Liver (tissue), 9 donors: ENCODE measurements around the gene RPA3. TPM values are rescaled to one million over a fixed set of nuclear protein-coding genes. Genes with fewer than 3 reads are reported as not detected.

Source experiments
- DNase-seq: peaks from one replicate; pipeline ENCODE4 v3.0.0-alpha.2; 2017; ENCODE audit warnings: low spot score
- H3K27ac ChIP-seq, 2 donors: one replicate each; pipeline ENCODE4 v1.7.0; 2013; ENCODE audit warnings: inconsistent platforms in 2 of 2, low read length in 2 of 2, control low read depth in 1 of 2, low read depth in 1 of 2, mild to moderate bottlenecking in 1 of 2
- H3K27me3 ChIP-seq, 4 donors: one replicate each; pipeline versions ENCODE4 v1.6.1 to v1.7.0; 2013; ENCODE audit warnings: low read length in 3 of 4, inconsistent platforms in 1 of 4, mild to moderate bottlenecking in 1 of 4, moderate library complexity in 1 of 4; ENCODE audit not compliant: control insufficient read depth in 4 of 4, insufficient read depth in 4 of 4
- H3K36me3 ChIP-seq, 4 donors: one replicate each; pipeline versions ENCODE4 v1.6.1 to v1.7.0; 2013; ENCODE audit warnings: low read length in 3 of 4, mild to moderate bottlenecking in 3 of 4, low read depth in 1 of 4, moderate library complexity in 1 of 4; ENCODE audit not compliant: control insufficient read depth in 4 of 4, insufficient read depth in 3 of 4
- H3K4me1 ChIP-seq, 4 donors: one replicate each; pipeline versions ENCODE4 v1.6.1 to v1.7.0; 2013; ENCODE audit warnings: low read length in 3 of 4, mild to moderate bottlenecking in 3 of 4, moderate library complexity in 1 of 4; ENCODE audit not compliant: control insufficient read depth in 4 of 4, insufficient read depth in 4 of 4
- H3K4me3 ChIP-seq, 3 donors: one replicate each; pipeline versions ENCODE4 v1.6.1 to v1.7.0; 2013; ENCODE audit warnings: low read length in 3 of 3, control low read depth in 1 of 3, low read depth in 1 of 3, mild to moderate bottlenecking in 1 of 3
- H3K9ac ChIP-seq, 2 donors: one replicate each; pipeline ENCODE4 v1.7.0; 2013; ENCODE audit warnings: low read length in 2 of 2, mild to moderate bottlenecking in 2 of 2, moderate library complexity in 2 of 2, control low read depth in 1 of 2, low read depth in 1 of 2
- H3K9me3 ChIP-seq, 4 donors: one replicate each; pipeline versions ENCODE4 v1.6.1 to v1.7.0; 2013; ENCODE audit warnings: low read length in 3 of 4; ENCODE audit not compliant: control insufficient read depth in 4 of 4
- ATF3 ChIP-seq: IDR thresholded peaks from 2 replicates; pipeline ENCODE4 v1.6.1; 2016; ENCODE audit warnings: antibody characterized with exemption
- CTCF ChIP-seq: fragments of 150-350 bp; IDR thresholded peaks from 2 replicates; pipeline ENCODE4 v1.5.1; 2017; ENCODE audit warnings: improper control_type of control experiment, low read depth, low read length; ENCODE audit not compliant: missing input control
- EGR1 ChIP-seq, 2 donors: IDR thresholded peaks; 2 replicates each; pipeline ENCODE4 v1.6.1; 2016 to 2018; ENCODE audit warnings: antibody characterized with exemption in 2 of 2, low read depth in 2 of 2
- FOXA1 ChIP-seq: IDR thresholded peaks from 2 replicates; pipeline ENCODE4 v1.6.1; 2016; ENCODE audit warnings: antibody characterized with exemption
- FOXA2 ChIP-seq: IDR thresholded peaks from 2 replicates; pipeline ENCODE4 v1.6.1; 2016; ENCODE audit warnings: antibody characterized with exemption
- GABPA ChIP-seq, 2 donors: IDR thresholded peaks in 1 of 2; conservative IDR thresholded peaks in 1 of 2; 2 replicates each; pipeline ENCODE4 v1.6.1; 2016; ENCODE audit warnings: antibody characterized with exemption in 2 of 2, mild to moderate bottlenecking in 1 of 2, moderate library complexity in 1 of 2
- HNF4A ChIP-seq, 2 donors: conservative IDR thresholded peaks; 2 replicates each; pipeline ENCODE4 v1.6.1; 2016; ENCODE audit warnings: antibody characterized with exemption in 2 of 2, mild to moderate bottlenecking in 2 of 2
- HNF4G ChIP-seq: IDR thresholded peaks from 2 replicates; pipeline ENCODE4 v1.6.1; 2016; ENCODE audit warnings: antibody characterized with exemption
- JUND ChIP-seq, 2 donors: IDR thresholded peaks; 2 replicates each; pipeline ENCODE4 v1.6.1; 2016; ENCODE audit warnings: antibody characterized with exemption in 2 of 2
- MAX ChIP-seq: IDR thresholded peaks from 2 replicates; pipeline ENCODE4 v1.6.1; 2016; ENCODE audit warnings: antibody characterized with exemption
- NR2F2 ChIP-seq: IDR thresholded peaks from 2 replicates; pipeline ENCODE4 v1.6.1; 2016; ENCODE audit warnings: antibody characterized with exemption
- RAD21 ChIP-seq, 2 donors: IDR thresholded peaks; 2 replicates each; pipeline ENCODE4 v1.6.1; 2016; ENCODE audit warnings: antibody characterized with exemption in 2 of 2, mild to moderate bottlenecking in 2 of 2
- REST ChIP-seq: IDR thresholded peaks from 2 replicates; pipeline ENCODE4 v1.6.1; 2016; ENCODE audit warnings: antibody characterized with exemption, mild to moderate bottlenecking
- RXRA ChIP-seq, 2 donors: IDR thresholded peaks; 2 replicates each; pipeline ENCODE4 v1.6.1; 2017 to 2018; ENCODE audit warnings: antibody characterized with exemption in 2 of 2, mild to moderate bottlenecking in 1 of 2
- SP1 ChIP-seq: IDR thresholded peaks from 2 replicates; pipeline ENCODE4 v1.6.1; 2018; ENCODE audit warnings: antibody characterized with exemption, mild to moderate bottlenecking
- TAF1 ChIP-seq: conservative IDR thresholded peaks from 2 replicates; pipeline ENCODE4 v1.6.1; 2016; ENCODE audit warnings: antibody characterized with exemption, mild to moderate bottlenecking
- YY1 ChIP-seq: IDR thresholded peaks from 2 replicates; pipeline ENCODE4 v1.6.1; 2016; ENCODE audit warnings: antibody characterized with exemption, mild to moderate bottlenecking
- ZBTB33 ChIP-seq: IDR thresholded peaks from 2 replicates; pipeline ENCODE4 v1.6.1; 2016; ENCODE audit warnings: antibody characterized with exemption
- WGBS: extraction: QIAGEN DNeasy Blood & Tissue Kit; methylation state at CpG from one replicate; pipeline ENCODE4 v1.1.7; 2013; 5-methylcytosine and 5-hydroxymethylcytosine counted together
- polyA plus RNA-seq, 2 donors: library from polyadenylated mRNA; stranded (reverse) in 1 of 2; unstranded in 1 of 2; fragments of 200-250 nt in 1 of 2; fragments of >200 nt in 1 of 2; fragmentation: Nextera tagmentation in 1 of 2; extraction: Ambion mirVana in 1 of 2; gene quantifications; one replicate each; pipeline versions ENCODE4 v1.2.1 to v1.2.3, GENCODE V29; 2013 to 2015
- total RNA-seq, 2 donors: library from RNA; depleted of rRNA; stranded (reverse); fragments of >200 nt; gene quantifications; one replicate each; pipeline ENCODE4 v1.2.3, GENCODE V29; 2014
- donor health status: healthy.
- donor health status: healthy.
- donor health status: healthy.
- donor health status: healthy.
- donor health status: healthy.

Gene RPA3
- total and polyA plus RNA-seq, 4 donors = 13.0 to 53.1 (median 18.6) TPM

GRCh38 chr7:7710469-7710868 lies 7.9 kb downstream of the RPA3 start:
- Histone ChIP-seq H3K4me3 (no peak overlapping the region), H3K9ac (no peak overlapping the region), H3K9me3 (no peaks in the 10 kb centered on the region), H3K4me1 (no peaks in the 10 kb centered on the region), H3K27ac (no peak overlapping the region), H3K36me3 (no peaks in the 10 kb centered on the region), H3K27me3 (no peaks in the 10 kb centered on the region)
- TF ChIP-seq GABPA (IDR thresholded peaks at IDR 0.05 in 1 of 2, conservative IDR thresholded peaks at IDR 0.05 in 1 of 2) (no peak), ATF3 (no peak)
- DNase-seq = no peak
- 94% methylated on average over 2 of the region's 2 CpGs for WGBS

GRCh38 chr7:7709291-7709690 lies 9.1 kb downstream of the RPA3 start:
- no peaks in the 10 kb centered on the region for H3K9me3 ChIP-seq
- no peak overlapping the region for H3K4me3 ChIP-seq
- H3K36me3 ChIP-seq = no peaks in the 10 kb centered on the region
- no peak for TF ChIP-seq REST
- no peak for TF ChIP-seq HNF4A (conservative IDR thresholded peaks at IDR 0.05)
- no peak for TF ChIP-seq FOXA1
- no peak for TF ChIP-seq JUND (IDR thresholded peaks at IDR 0.05)
- no peak for TF ChIP-seq SP1
- TF ChIP-seq GABPA (IDR thresholded peaks at IDR 0.05 in 1 of 2, conservative IDR thresholded peaks at IDR 0.05 in 1 of 2) = no peak
- no peak for TF ChIP-seq YY1
- no peak for TF ChIP-seq MAX
- no peak for TF ChIP-seq EGR1 (IDR thresholded peaks at IDR 0.05; ENCODE audit: low read depth in 2 of 2)
- no peak for TF ChIP-seq RAD21 (IDR thresholded peaks at IDR 0.05)
- no peak for TF ChIP-seq FOXA2
- no peak for TF ChIP-seq CTCF
- TF ChIP-seq RXRA (IDR thresholded peaks at IDR 0.05) = no peak
- TF ChIP-seq HNF4G = no peak
- TF ChIP-seq NR2F2 = no peak
- no peak for TF ChIP-seq ZBTB33
- TF ChIP-seq TAF1 = no peak
- TF ChIP-seq ATF3 = no peak
- DNase-seq = no peak
- WGBS = 76% methylated on average over 3 of the region's 3 CpGs
- no peaks in the 10 kb centered on the region for H3K4me1 ChIP-seq
- H3K27ac ChIP-seq = no peak overlapping the region
- H3K9ac ChIP-seq = no peak overlapping the region
- no peaks in the 10 kb centered on the region for H3K27me3 ChIP-seq
